CD4-positive, alpha-beta T cell treated with Interleukin-15 for 1 hour (primary cell): Measurements from ENCODE around the gene ADM5.
A peak's percentile ranks its signal among the peaks of the same experiment; 100 is the strongest.

Experiments used
- DNase-seq: peaks from one replicate; pipeline ENCODE4 v3.0.0-alpha.2; 2020

The ADM5 gene

DNA sequence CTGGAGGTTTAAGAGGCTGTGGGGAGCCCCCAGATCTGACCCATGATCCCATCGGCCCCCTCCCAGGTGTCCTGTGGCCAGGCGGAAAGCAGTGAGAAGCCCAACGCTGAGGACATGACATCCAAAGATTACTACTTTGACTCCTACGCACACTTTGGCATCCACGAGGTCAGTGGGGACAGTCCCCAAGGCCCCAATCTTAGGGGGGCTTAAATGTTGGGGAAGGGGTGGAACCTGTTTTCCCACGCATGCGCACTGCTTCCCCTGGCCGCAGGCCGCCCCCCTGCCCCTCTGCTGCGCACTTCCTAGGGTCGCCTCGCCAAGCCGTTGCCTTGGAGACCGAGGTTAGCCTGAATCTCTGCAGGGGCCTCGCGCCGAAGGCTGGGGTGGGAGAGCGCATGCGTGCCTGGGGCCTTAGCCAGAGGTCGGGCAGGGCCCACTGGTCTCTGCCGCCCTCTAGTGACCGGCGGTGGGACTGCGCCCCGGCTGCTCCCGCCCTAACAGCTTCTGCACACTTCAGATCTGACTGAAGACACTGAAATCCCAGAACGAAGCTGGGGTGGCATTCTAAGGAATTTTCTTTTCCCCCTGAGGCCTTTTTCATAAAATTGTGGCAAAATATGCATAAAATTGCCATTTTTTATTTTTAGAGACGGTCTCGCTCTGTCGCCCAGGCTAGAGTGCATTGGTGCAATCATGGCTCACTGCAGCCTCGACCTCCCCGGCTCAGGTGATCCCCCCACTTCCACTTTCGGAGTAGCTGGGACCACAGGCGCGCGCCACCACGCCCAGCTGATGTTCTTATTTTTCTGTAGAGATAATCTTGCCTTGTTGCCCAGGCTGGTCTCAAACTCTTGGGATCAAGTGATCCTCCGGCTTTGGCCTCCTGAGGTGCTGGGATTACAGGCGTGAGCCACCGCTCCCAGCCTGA lies 8.7 kb upstream of the ADM5 start:
- DNase-seq, result peak; percentile 91

DNA sequence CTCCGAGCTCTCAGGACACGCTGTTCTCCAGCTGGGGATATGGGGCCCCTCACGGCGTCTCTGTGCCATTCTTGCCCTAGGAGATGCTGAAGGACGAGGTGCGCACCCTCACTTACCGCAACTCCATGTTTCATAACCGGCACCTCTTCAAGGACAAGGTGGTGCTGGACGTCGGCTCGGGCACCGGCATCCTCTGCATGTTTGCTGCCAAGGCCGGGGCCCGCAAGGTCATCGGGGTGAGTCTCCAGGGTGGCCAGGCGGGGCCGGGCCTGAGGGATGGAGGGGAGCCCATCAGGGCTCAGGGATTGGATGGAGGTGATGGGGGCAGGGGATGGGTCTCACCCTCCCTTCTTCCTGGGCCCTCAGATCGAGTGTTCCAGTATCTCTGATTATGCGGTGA lies 7.6 kb upstream of the ADM5 start:
- no peak for DNase-seq

- no peak for DNase-seq
These were observed 7.1 kb upstream of the ADM5 start for GRCh38 chr19:49682274-49682673.

DNA sequence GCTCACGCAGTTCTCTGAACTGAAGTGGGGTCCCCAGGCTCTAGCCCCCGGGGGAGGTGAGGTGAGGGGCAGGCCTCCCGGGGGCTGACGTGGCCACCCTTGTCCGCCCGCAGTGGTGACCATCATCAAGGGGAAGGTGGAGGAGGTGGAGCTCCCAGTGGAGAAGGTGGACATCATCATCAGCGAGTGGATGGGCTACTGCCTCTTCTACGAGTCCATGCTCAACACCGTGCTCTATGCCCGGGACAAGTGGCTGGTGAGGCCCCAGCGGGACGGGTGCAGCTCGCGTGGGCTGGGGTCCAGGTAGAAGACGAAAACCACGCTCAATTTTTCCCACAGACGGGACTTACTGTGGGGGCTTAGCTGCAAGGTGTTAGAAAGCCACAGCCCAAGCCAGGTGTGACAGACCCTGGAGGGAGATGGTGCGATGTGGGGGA lies 5.6 kb upstream of the ADM5 start:
- no peak for DNase-seq

- no peak for DNase-seq
These were observed 5.0 kb upstream of the ADM5 start for GRCh38 chr19:49684251-49684982.

GRCh38 chr19:49684983-49685553 lies 4.3 kb upstream of the ADM5 start:
- DNase-seq, result no peak

DNA sequence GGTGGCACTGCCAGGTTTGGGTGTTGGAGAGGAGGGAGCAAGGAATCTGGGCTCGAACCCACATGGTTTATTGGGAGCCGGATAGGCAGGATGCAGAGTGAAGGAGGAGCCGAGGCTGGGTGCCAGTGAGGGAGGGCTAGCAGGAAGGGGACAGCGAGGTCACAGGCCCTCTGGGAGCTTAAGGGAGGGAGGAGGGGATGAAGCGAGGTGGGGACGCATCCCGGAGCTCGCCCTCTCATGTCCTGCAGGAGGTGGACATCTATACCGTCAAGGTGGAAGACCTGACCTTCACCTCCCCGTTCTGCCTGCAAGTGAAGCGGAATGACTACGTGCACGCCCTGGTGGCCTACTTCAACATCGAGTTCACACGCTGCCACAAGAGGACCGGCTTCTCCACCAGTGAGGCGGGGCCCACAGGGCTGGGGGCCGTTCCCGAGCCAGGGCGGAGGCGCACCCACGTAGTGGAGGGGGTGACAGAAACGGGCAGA lies 3.5 kb upstream of the ADM5 start:
- no peak for DNase-seq

GRCh38 chr19:49686503-49687088 lies 2.8 kb upstream of the ADM5 start:
- no peak for DNase-seq

DNA sequence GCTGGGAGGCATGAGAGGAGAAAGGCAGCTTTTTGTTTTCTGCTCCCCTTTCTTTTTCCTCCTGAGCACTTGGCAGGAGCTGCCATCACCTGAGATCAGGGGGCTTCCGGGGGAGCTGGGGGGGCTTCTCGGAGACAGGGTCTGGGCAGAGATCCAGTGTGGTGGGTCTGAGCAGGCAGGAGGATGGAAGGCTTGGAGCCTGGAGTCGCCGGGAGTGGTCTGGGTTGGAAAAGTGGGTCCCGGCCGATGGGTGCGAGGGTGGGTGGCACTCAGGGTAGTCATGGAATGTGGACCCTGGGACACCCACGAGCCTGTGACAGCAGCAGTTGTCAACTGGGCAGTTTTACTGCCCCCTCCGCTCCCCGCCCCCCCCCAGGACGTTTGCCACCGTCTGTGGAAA lies 2.2 kb upstream of the ADM5 start:
- no peak for DNase-seq

- no peak for DNase-seq
These were observed 1.7 kb upstream of the ADM5 start for GRCh38 chr19:49687566-49688316.

- DNase-seq, result no peak
These were observed 762 bp upstream of the ADM5 start for GRCh38 chr19:49688531-49689132.

GRCh38 chr19:49690079-49690655 lies 773 bp downstream of the ADM5 start:
- DNase-seq, result no peak

DNA sequence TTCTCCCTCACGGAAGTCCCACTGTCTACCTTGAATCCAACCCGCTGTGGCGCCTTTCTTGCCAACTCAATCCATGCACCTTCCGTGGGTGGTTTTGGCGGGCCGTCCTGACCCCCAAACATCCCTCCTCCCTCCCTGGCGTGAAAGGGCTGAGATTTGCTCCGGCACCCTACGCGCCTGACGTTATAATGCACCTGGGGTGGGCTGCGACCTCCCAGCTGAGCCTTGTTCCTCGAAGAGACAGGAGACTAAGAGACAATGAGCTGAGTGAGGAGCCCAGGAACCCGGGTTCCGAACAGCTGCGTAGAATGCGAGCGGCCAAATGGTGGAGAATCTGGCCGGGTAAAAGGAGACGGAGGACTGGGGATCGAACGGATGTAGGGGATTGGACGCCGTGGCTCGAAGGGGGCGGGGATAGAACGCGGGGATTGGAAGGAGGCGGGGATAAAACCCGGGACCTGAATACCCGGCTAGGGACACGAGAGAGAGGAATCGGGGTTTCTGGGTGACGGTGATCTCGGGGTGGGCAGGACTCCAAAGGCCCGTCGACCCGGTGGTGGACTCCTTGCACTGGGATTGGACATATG lies 1.4 kb downstream of the ADM5 start, which contains the start of gene CPT1C:
Gene CPT1C, plus strand, starts transcription at position 461 of the 587 bp plus-strand sequence. CDS start 1,137 bp downstream, outside the sequence.
- DNase-seq, result peak; percentile 55

- DNase-seq, result no peak
These were observed 2.1 kb downstream of the ADM5 start for GRCh38 chr19:49691243-49692146.

- no peak for DNase-seq
These were observed 2.7 kb downstream of the ADM5 start for GRCh38 chr19:49692147-49692506.

- no peak for DNase-seq
These were observed 6.7 kb downstream of the ADM5 start for GRCh38 chr19:49696115-49696514.

DNA sequence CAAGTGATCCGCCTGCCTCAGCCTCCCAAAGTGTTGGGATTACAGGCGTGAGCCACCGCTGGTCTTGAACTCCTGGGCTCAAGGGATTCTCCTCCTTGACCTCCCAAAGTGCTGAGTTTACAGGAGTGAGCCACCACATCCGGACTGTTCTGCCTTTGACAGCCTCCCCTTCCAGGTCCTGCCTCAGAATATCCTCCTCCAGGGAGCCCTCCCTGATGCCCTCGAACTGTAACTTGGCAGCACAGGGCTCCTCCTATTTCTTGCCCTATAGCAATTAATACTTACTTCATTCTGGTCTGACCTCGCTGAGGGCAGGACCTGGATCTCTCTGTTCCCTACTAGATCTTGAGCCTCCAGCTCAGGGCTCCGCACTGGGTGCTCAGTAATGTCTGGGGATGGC lies 7.5 kb downstream of the ADM5 start:
- DNase-seq, result no peak

- DNase-seq, result no peak
These were observed 10.0 kb downstream of the ADM5 start for GRCh38 chr19:49699364-49699763.

- no peak for DNase-seq
These were observed 11.2 kb downstream of the ADM5 start for GRCh38 chr19:49700563-49700962.

- DNase-seq, result no peak
These were observed 11.9 kb downstream of the ADM5 start for GRCh38 chr19:49701271-49701786.
